Central memory CD8-positive, alpha-beta T cell (primary cell): Measurements from ENCODE around the gene APBA2.
A peak's percentile ranks its signal among the peaks of the same experiment; 100 is the strongest.
"Not testable (repeated sequence)": the region's sequence is repeated elsewhere in the genome, so short reads cannot be mapped to it uniquely, and the experiment has no call there.

Experiments used
- ATAC-seq: fragments of 150-1000 bp; cut with Tn5 transposase; replicated peaks from 2 replicates; pipeline ENCODE4 v1.10.0; 2022; ENCODE audit warnings: mild to moderate bottlenecking, moderate FRiP score, moderate number of reproducible peaks; ENCODE audit not compliant: poor library complexity, severe bottlenecking; ENCODE audit errors: extremely low read depth
- DNase-seq, 2 donors: peaks; one replicate each; pipeline ENCODE4 v3.0.0; 2021; ENCODE audit warnings: low spot score in 2 of 2
- H3K27ac Mint-ChIP-seq: one replicate; pipeline ENCODE4 v1.8.0; 2022; ENCODE audit warnings: low read depth, mild to moderate bottlenecking, moderate library complexity, mixed read lengths
- H3K27me3 Mint-ChIP-seq: one replicate; pipeline ENCODE4 v1.8.0; 2022; ENCODE audit warnings: mixed read lengths
- H3K36me3 Mint-ChIP-seq: one replicate; pipeline ENCODE4 v1.8.0; 2022; ENCODE audit warnings: mild to moderate bottlenecking, moderate library complexity, mixed read lengths; ENCODE audit not compliant: insufficient read depth
- H3K4me1 Mint-ChIP-seq: one replicate; pipeline ENCODE4 v1.8.0; 2022; ENCODE audit warnings: mixed read lengths
- H3K4me3 Mint-ChIP-seq: one replicate; pipeline ENCODE4 v1.8.0; 2022; ENCODE audit warnings: mild to moderate bottlenecking, moderate library complexity, mixed read lengths
- H3K9me3 Mint-ChIP-seq: one replicate; pipeline ENCODE4 v1.8.0; 2022; ENCODE audit warnings: mixed read lengths

The APBA2 gene

DNA sequence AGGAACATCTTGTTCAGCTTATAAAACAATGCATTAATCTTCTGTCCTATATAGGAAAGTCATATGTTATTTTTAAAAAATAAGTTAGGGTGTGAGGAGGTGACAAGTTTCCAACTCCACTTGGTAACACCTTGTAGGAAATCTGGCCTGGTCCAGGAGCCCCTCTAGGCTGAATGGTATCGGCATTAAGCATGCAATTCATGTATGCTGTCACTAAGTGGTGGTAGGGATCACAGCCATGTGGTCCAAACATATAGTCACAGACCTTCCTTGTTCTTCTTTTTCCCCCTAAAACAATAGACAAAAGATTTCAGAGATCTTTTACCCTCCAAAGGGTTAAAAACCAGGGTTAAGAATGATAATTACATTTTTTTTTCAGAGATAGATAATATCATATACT is 4.2 kb upstream of the APBA2 start:
- DNase-seq (no peak), ATAC-seq (no peak)
- Mint-ChIP-seq H3K9me3 (no peaks in the 10 kb centered on the region), H3K27me3 (no peaks in the 10 kb centered on the region), H3K27ac (no peak overlapping the region), H3K4me1 (no peaks in the 10 kb centered on the region), H3K36me3 (no peaks in the 10 kb centered on the region), H3K4me3 (no peak overlapping the region)

DNA sequence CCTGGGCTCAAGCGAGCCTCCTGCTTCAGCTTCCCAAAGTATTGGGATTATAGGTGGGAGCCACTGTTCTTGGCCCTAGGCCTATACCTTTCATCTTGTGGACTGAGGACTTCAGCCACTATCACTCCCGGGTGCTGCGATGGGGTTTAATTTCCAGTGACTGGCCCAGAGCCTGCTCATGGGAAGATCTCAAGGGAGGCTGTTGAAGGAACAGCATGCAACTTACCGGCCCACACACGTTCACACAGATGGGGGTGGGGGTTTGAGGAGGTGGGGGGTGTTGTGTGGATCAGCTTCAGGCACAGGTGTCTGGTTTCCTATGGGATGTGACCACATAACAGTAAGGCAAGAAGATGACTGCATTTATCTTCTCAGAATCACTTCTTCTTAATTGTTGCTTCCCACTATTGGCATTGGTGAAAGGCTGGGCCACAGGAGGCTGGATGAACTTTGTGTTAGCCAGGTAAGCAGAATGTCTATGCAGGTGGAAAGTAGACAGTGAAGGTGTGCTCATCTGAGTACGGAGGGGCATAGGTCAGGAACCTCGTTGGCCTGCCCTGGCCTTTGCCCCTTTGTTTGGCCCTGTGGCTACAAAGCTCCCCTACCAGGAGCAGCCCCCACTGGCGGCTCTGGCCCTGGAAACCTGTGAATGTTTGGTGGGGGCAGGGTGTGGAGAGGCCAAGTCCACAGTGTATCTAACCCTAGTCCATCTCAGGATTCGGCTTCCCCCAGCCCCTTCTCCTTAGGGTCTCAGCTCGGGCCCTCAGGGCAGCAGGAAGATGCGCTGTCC is 1.4 kb upstream of the APBA2 start:
- ATAC-seq (no peak), DNase-seq (no peak)
- H3K36me3 Mint-ChIP-seq: no peaks in the 10 kb centered on the region
- peak overlapping the region; percentile 80 for H3K4me3 Mint-ChIP-seq
- peaks cover 16% of the 10 kb centered on the region for H3K4me1 Mint-ChIP-seq
- no peaks in the 10 kb centered on the region for H3K9me3 Mint-ChIP-seq
- H3K27ac Mint-ChIP-seq: peak overlapping the region; percentile 55
- H3K27me3 Mint-ChIP-seq: no peaks in the 10 kb centered on the region

DNA sequence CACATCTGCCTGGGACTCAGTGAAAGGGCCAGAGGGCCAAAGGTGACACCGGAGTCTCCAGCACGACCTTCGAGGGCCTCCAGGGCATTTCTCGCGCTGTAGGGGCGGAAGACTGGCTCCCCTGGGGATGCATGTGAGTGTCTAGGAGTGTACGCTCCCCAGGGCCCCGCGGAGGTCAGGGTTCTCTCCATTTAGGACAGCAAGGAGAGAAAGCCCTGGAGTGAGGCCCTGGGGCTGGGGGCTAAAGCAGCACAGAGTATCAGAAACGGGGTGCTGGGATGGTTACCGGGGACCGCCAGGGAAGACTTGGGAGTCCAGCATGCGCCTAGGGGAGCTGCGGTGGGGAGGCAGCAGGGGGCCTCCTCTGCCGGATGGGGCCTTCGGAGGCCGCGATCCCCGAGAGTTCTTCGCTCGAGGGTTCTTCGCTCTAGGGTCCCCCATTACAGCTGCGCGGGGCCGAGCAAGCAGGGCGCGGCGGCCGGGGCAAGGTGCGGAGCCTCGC is 595 bp upstream of the APBA2 start:
- DNase-seq (no peak), ATAC-seq (no peak)
- H3K4me1 Mint-ChIP-seq: peaks cover 24% of the 10 kb centered on the region
- H3K36me3 Mint-ChIP-seq: no peaks in the 10 kb centered on the region
- no peaks in the 10 kb centered on the region for H3K27me3 Mint-ChIP-seq
- peak overlapping the region; percentile 80 for H3K4me3 Mint-ChIP-seq
- H3K27ac Mint-ChIP-seq: peak overlapping the region; percentile 55
- no peaks in the 10 kb centered on the region for H3K9me3 Mint-ChIP-seq

DNA sequence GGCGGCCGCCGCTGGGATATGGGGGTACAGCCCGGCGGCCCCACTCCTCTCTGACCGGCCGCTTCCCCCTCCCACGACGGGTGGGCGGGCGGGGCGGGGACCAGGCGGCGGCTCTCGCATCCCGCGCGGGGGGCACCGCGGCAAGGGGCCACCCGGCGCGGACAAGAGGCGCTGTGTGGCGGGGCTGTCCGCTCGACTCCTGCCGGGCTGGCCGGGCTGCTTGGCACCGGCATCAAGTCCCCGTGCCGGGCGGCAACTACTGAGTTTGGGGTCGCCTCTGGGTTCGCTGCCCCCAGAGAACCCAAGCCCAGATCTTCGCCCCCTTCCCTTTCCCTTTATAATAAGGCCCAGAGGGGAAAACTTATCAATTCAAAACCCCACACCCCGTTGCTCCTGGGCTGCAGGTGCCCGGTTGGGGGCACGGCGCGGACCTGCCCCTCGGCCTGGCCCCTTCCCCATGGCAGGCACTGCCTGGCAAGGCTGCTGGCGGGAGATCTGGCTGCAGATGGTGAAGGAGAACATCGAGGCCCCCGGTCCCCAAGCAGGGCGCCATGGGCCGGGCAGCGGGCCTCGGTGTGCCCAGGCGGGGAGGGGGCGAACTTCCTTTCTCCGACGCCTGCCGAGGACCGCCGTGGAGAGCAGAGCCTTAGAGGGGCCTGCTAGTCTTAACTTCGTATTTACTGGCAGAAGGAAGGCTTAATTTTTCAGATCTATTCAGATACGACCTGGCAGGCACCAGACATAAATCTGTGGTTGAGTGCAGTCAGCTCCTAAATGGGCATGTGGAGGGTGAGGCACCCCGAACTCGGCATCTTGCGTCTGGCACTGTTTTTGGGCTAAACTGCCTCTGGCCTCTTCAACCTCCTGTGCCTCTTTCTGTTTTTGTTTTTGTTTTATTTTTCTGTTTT is 911 bp downstream of the APBA2 start:
- peak overlapping the region; percentile 80 for H3K4me3 Mint-ChIP-seq
- peaks cover 39% of the 10 kb centered on the region for H3K4me1 Mint-ChIP-seq
- DNase-seq: no peak
- H3K9me3 Mint-ChIP-seq: no peaks in the 10 kb centered on the region
- no peak for ATAC-seq
- peak overlapping the region; percentile 83 for H3K27ac Mint-ChIP-seq
- no peaks in the 10 kb centered on the region for H3K27me3 Mint-ChIP-seq
- peaks cover 5% of the 10 kb centered on the region for H3K36me3 Mint-ChIP-seq

DNA sequence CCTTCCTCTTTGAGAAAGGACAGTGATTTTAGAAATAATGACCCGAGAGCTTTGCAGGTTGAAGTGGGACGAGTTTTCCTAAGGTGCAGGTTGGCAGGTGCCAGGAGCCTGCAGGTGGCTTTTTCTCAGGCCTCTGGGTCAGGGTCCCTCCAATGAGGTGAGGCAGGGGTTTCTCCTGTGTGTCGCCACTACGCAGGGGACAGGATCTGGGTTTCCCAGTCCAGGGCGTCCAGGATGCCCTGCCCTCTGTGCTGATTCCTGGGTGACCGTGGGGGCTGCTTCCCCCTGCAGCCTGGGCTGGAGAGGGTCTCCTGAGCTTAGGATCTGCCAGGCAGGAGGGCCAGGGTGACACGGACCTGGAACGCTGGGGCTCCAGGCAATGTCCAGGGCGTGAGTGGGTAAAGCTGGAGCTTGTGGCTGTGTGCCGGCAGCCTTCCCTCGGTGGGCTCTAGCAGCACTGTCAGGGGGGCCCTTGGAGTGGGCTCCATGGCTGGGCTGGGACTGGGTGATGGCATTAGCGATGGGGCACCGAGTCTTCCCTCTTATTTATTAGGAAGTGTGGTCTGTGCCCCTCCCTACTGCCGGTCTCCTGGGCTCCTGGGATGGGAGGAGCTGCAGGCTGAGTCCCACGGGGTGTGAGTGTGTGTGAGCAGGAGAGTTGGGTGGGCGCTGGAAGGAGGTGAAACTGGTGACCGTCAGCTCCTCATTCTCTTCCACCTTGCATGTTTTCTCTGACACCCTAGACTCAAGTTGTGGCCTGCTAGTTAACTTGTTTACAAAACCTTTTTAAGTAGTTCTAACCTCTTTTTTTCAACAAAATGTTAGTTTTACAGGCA is 1.8 kb downstream of the APBA2 start:
- Mint-ChIP-seq H3K4me3 (peak overlapping the region; percentile 80), H3K27me3 (no peaks in the 10 kb centered on the region)
- no peak for ATAC-seq

DNA sequence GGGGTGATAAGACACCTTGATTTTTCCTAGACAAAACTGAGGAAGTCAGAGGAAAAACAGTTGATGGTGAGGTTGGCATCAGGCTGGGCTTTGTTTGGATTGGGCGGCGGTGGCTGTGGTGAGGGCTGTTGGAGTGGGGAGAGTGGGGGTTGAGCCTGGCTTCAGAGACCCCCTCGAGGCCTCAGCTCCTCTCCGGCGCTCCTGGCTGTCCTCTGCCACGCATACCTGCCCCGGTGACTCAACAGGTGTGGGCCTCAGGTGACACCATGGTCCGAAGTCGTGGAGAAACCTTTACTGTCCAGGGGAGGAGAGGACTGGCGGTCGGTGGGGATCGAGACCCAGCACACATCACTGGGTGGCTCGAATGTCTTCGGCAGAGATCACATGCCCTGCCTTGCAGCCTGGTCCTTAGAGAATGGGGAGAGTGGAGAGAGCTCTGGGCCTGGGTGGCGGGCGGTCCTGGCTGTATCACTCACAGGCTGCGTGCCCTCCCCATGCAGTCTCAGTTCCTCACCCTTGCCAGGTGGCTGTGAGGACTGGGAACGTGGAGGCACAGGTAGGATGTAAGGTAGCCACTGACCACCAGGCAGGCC is 2.6 kb downstream of the APBA2 start:
- Mint-ChIP-seq H3K36me3 (peaks cover 5% of the 10 kb centered on the region), H3K27me3 (no peaks in the 10 kb centered on the region), H3K4me1 (peaks cover 47% of the 10 kb centered on the region), H3K27ac (peak overlapping the region; percentile 83), H3K4me3 (peak overlapping the region; percentile 80), H3K9me3 (no peaks in the 10 kb centered on the region)
- ATAC-seq: no peak
- no peak for DNase-seq

More for the DNA sequence above, 1.8 kb downstream of the APBA2 start:
- Mint-ChIP-seq H3K9me3 (no peaks in the 10 kb centered on the region), H3K27ac (peak overlapping the region; percentile 83), H3K36me3 (peaks cover 5% of the 10 kb centered on the region), H3K4me1 (peaks cover 39% of the 10 kb centered on the region)
- no peak for DNase-seq

DNA sequence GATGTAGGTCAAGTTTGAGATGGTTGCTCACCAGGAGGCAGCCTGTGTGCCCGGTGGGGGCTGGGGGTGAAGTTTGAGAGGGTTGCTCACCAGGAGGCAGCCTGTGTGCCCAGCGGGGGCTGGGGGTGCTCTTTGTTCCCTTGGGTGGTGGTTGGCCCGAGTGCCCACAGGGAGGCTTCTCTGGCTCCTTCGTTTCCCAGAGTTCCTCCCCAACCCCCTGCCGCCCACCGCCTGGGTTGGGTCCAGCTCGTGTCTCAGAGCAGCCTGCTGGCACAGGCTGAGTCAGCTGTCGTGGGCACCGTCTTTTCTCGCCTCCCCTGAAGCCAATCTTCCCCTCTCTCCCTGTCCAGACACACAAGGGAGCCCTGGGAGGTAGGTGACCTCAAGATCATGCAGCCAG is 3.1 kb downstream of the APBA2 start:
- H3K27ac Mint-ChIP-seq: peak overlapping the region; percentile 83
- no peaks in the 10 kb centered on the region for H3K27me3 Mint-ChIP-seq
- peaks cover 5% of the 10 kb centered on the region for H3K36me3 Mint-ChIP-seq
- peaks cover 48% of the 10 kb centered on the region for H3K4me1 Mint-ChIP-seq
- no peak for ATAC-seq
- peak overlapping the region; percentile 80 for H3K4me3 Mint-ChIP-seq
- no peaks in the 10 kb centered on the region for H3K9me3 Mint-ChIP-seq
- no peak for DNase-seq

DNA sequence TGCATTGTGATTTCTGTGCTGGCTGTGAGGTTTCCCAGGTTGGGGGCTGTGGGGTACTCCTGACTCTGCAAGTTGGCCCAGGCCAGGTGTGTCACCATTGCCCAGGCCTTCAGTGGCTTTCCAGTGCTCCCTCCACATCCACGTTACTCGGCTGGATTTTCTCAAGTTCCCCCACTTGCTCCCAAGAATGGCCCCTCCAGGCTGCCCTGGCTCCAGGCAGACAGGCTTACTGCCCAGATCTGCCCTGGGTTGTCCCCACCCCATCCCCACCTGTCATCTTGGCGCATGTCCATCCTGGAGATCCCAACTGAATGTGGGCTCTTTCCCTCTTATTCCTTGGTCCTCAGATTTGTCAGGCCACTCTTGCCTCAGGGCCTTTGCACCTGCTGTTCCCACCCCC is 3.6 kb downstream of the APBA2 start:
- Mint-ChIP-seq H3K27me3 (no peaks in the 10 kb centered on the region), H3K27ac (peak overlapping the region; percentile 93), H3K36me3 (peaks cover 5% of the 10 kb centered on the region), H3K4me3 (peak overlapping the region; percentile 80), H3K4me1 (peaks cover 48% of the 10 kb centered on the region), H3K9me3 (no peaks in the 10 kb centered on the region)
- ATAC-seq (no peak), DNase-seq (no peak)

DNA sequence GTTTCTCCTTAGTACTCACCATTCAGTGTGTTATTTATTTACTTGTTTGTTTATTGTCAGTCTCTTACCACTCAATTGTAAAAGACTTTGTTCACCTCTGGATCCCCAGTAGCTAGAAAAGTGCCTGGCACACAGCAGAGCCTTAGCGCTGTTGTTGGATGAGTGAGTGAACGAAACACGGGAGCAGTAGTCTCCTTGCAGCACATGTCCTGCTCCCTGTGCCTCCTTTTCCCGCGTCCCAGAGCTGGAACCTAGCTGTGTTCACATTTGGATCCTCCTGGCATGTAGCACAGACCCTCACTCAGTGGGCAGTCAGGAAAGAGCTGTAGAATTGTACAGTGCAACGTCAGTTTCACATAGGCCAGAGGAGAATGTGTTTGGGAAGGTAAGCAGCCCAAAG is 4.1 kb downstream of the APBA2 start:
- peak overlapping the region; percentile 80 for H3K4me3 Mint-ChIP-seq
- H3K36me3 Mint-ChIP-seq, DNase-seq, H3K27me3 Mint-ChIP-seq, ATAC-seq, H3K9me3 Mint-ChIP-seq: not testable (repeated sequence)
- peak overlapping the region; percentile 93 for H3K27ac Mint-ChIP-seq
- peaks cover 48% of the 10 kb centered on the region for H3K4me1 Mint-ChIP-seq

DNA sequence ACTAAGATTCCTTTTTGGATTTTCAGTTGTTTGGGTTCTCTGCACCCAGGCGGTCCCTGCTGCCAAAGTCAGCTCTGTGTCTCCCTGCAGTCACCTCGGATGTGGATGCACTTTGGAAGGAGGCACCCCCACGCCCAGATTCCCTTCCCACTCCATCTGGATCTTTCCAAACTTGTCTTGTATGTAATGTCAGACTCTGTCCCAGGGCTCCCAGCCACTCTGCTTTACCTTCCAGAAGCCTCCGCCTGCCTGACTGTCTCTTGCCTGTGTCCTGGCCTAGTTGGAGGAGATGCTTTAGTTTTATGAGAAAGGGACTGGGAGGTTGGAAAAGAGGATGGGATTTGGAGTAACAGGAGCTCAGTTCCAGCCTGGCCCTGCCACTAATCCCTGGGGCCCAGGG is 4.5 kb downstream of the APBA2 start:
- peaks cover 48% of the 10 kb centered on the region for H3K4me1 Mint-ChIP-seq
- not testable (repeated sequence) for DNase-seq, ATAC-seq, H3K9me3 Mint-ChIP-seq, H3K36me3 Mint-ChIP-seq, H3K27me3 Mint-ChIP-seq
- H3K27ac Mint-ChIP-seq: peak overlapping the region; percentile 93
- peak overlapping the region; percentile 64 for H3K4me3 Mint-ChIP-seq

DNA sequence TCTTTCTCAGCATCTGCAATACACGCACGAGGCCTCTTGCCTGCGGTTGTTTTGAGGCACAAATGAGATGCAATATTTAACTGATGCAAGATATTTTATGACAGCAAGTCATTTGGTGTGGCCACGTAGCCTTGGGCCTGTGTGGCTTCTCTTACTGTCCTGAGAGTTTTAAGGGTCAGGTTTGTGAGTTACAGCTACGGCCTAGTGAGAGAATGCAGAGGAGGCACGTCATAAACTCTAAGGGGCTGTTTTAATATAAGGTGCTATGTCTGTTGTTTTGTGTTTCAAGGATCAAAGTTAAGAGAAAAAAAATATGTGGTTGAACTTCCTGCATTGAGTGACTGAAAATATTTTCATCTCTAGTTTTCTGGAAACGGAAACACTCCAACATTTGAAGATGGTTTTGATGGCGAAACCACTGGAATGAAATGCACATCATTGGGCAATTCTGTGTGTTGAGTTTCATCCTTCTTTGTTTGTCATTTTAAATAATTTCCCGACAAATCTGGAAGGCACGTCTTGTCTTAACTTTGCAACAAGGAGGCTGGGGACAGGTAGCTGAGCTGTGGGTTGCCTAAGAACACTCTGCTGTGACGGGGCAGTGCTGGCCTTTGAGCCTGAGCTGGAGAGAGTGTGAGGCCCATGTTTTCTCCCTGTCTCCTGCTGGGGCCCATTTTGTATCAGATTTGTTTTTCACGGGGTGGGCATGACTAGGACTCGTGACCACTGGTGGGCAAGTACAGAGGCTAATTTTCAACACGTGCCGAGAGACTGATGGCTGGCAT is 5.1 kb downstream of the APBA2 start:
- H3K9me3 Mint-ChIP-seq: no peaks in the 10 kb centered on the region
- peak overlapping the region; percentile 93 for H3K27ac Mint-ChIP-seq
- peaks cover 5% of the 10 kb centered on the region for H3K36me3 Mint-ChIP-seq
- no peaks in the 10 kb centered on the region for H3K27me3 Mint-ChIP-seq
- H3K4me3 Mint-ChIP-seq: peak overlapping the region; percentile 64
- ATAC-seq: peak; percentile 74
- no peak for DNase-seq
- peaks cover 48% of the 10 kb centered on the region for H3K4me1 Mint-ChIP-seq
